Mononuclear cell (primary cell): ENCODE measurements around the gene CARD8. TPM values are rescaled to one million over a fixed set of nuclear protein-coding genes. Genes with fewer than 3 reads are reported as not detected.

Experiments used
- H3K27me3 ChIP-seq: 2 replicates; pipeline ENCODE4 v1.6.0; 2011; ENCODE audit warnings: low read length, control low read depth; ENCODE audit not compliant: insufficient read depth
- H3K4me1 ChIP-seq: 2 replicates; pipeline ENCODE4 v1.5.1; 2011; ENCODE audit warnings: mild to moderate bottlenecking, low read length, control low read depth; ENCODE audit not compliant: insufficient read depth
- H3K4me3 ChIP-seq: 2 replicates; pipeline ENCODE4 v1.5.1; 2011; ENCODE audit warnings: mild to moderate bottlenecking, low read length, moderate library complexity
- H3K9me3 ChIP-seq: 2 replicates; pipeline ENCODE4 v1.5.1; 2011; ENCODE audit warnings: low read depth, mild to moderate bottlenecking, control low read depth, low read length
- total RNA-seq: library from RNA; depleted of rRNA; stranded (reverse); fragments of >200 nt; gene quantifications from one replicate; pipeline ENCODE4 v1.2.3, GENCODE V29; 2012

Gene CARD8
- total RNA-seq, 1 donor, result 46.0 TPM

DNA sequence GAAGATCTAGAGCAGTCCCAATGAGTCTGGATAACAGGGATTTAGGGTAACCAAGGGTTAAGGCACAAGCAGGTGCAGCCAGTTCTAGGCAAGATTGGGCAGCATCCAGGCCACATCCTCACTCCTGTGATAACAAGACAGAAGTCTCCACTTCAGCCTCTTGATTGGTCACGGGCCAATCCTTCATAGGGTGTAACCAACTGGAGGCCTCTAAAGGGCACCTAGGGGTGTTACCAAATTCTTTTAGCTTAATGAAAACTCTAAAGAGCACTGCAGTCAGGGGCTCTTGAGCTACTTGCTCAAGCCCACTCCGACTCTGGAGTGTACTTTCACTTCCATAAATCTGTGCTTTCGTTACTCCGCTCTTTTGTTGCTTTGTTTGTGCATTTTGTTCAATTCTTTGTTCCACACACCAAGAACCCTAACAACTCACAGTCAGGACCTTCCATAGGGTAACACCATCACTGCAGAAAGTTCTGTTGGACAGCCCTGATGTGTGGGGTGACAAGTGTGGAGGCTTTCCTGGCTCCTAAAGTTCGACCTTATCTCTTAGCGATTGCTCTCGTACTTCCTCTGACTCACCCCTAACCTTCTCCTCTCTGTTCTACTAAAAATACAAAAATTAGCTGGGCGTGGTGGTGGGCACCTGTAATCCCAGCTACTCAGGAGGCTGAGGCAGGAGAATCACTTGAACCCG lies 49.2 kb downstream of the CARD8 start:
- Histone ChIP-seq H3K9me3 (no peaks in the 10 kb centered on the region), H3K4me1 (peaks cover 37% of the 10 kb centered on the region), H3K27me3 (no peaks in the 10 kb centered on the region), H3K4me3 (no peak overlapping the region)

DNA sequence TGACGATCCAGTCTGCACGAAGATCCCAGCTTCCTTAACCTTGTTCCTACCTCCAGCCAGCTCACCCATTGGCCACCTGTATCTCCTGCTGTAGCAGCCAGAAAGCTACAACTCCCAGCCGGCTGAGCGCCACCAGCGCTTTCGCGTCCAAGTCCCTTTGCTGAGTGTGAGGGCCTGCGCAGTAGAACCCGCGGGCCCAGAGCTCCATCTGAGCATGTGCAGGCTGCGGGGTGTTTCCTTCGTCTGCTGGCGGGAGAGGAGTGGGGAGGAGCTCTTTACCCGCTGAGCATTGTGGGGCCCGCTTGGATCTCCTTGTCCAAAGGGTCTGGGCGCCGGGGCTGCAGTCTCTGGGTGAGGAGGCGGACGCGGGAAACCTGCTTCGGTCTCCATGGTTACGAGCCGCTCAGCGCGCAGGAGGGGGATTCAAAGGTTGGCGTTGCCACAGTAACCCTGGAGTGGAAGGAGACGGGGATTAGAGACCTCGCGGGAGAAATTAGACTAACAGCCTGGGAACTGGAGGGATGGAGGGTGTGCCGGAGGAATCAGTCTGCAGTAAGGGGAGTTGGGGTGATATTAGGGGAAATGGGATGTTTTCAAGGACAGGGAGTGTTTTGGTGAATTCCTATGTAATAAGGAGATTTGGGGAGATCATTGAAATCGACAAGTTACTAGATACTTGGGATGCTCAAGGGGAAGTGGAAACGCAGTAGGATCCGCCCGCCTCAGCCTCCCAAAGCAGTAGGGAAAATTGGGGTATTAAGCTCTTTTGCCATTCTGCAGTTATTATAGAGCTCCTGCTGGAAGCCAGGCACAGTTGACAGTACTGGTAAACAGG lies 51.7 kb downstream of the CARD8 start:
- H3K27me3 ChIP-seq, result no peaks in the 10 kb centered on the region
- H3K4me3 ChIP-seq, result peak overlapping the region; percentile 65
- no peaks in the 10 kb centered on the region for H3K9me3 ChIP-seq
- peaks cover 37% of the 10 kb centered on the region for H3K4me1 ChIP-seq

DNA sequence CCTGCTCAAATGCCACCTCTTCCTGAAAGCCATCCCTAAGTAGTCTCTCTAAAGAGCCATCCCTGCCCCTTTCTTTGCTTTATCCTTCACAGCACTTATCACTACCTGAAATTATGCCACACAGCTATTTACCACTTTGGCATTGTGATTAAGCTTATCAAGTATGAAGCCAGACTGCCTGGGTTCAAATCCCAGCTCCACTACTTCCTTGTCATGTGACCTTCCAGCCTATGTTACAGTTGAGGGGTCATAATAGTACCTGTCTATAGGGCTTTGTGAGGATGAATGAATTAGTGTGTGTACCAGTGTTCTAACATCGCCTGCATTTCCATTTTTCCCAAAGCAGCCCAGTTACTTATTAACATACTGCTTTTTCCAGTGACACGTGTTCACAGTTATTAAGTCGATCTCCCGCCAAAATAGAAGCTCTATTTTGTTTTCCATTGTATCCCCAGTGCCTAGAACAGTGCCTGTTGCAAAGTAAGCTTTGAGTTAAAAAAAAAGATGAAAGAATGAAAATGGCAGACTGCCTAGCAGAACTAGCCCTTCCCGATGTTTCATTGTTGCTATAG lies 52.4 kb downstream of the CARD8 start:
- no peaks in the 10 kb centered on the region for H3K27me3 ChIP-seq
- no peaks in the 10 kb centered on the region for H3K9me3 ChIP-seq
- peak overlapping the region; percentile 65 for H3K4me3 ChIP-seq
- H3K4me1 ChIP-seq, result peaks cover 37% of the 10 kb centered on the region

DNA sequence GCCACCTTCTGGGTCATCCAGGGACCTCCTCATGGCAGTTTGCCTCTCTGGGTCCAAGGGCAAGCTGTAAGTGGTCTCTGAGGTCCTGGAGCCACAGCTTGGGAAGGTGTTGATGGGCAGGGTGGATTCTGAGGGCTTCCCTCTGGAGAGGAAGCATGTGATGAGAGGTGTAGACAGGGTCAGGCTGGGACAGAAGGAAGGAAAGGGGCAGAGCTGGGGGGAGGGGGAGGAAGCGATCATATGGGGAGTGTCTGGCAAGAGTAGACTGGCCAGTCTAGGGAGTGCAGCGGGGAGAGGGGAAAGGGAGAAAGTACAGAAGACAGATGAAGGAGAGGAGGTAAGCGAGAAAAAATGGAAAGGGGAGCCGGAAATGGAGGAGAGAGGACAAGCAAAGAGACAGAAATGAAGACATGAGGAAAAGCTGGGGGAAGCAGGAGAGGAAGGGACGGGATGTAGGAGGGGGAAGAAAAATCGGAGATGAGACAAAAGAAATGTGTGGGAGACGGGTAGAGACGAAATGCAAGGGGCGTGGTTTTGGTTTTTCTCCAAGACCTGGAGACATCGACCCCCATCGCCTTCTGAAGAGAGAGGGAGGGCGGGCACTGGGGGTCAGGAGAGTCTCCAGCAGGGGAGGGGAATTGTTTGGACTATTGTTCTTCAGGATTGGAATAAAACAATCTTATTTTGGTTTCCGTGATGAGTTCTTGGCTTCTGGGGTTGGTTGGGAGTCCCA lies 58.6 kb downstream of the CARD8 start:
- no peak overlapping the region for H3K4me3 ChIP-seq
- no peaks in the 10 kb centered on the region for H3K9me3 ChIP-seq
- no peaks in the 10 kb centered on the region for H3K27me3 ChIP-seq
- no peaks in the 10 kb centered on the region for H3K4me1 ChIP-seq

DNA sequence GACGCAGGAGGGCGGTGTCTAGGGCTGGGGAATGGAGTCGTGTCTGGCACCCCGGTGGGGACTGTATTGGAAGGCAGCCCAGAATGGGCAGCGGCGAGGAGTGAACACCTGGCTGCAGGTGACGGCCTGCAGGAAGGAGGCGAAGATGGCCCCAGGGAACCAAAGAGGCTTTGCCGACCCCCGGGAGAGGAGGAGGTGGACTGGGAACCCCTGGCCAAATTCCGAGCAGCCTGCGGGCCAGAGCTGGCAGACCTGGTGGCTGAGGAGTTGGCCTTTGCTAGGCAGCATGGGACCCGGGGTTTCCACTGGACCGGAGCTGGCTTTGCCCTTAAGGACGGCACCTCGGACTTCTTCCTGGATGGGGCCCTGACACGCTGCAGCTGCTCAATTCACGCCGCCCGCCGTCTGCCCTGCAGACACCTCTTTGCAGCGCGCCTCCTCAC lies 59.4 kb downstream of the CARD8 start:
- Histone ChIP-seq H3K9me3 (no peaks in the 10 kb centered on the region), H3K4me1 (no peaks in the 10 kb centered on the region), H3K4me3 (no peak overlapping the region), H3K27me3 (no peaks in the 10 kb centered on the region)

DNA sequence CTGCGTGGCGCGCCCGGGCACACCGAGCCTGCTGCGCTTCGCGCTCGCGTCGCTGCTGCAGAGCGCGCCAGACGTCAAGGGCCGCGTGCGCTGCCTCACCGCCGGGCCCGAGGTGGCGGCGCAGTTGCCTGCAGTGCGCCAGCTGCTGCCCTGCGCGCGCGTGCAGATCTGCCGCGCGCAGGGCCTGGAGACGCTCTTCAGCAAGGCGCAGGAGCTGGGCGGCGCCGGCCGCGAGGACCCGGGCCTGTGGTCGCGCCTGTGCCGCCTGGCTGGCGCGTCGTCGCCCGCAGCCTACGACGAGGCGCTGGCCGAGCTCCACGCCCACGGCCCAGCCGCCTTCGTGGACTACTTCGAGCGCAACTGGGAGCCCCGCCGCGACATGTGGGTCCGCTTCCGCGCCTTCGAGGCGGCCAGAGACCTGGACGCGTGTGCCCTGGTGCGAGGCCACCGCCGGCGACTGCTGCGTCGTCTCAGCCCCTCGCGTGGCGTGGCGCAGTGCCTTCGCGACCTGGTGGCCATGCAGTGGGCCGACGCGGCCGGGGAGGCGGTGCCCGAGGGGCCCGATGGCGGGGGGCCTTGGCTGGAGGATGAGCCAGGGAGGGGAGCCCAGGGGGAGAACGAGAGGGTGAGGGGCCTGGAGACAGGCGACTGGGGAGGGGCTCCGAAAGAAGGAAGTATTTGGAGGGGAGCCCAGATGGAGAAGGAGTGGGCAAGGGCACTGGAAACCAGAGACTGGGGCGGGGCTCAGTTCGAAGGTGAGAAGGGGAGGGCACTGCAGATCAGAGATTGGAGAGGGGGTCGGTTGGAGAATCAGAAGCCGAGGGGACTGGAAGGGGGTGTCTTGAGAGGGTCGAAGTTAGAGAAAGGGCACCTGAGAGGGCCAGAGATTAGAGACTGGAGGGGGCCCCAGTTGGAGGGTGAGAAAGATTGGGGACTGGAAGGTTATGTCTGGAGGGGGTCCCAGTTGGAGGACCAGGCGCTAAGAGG lies 60.6 kb downstream of the CARD8 start:
- Histone ChIP-seq H3K9me3 (no peaks in the 10 kb centered on the region), H3K4me1 (no peaks in the 10 kb centered on the region), H3K4me3 (no peak overlapping the region), H3K27me3 (no peaks in the 10 kb centered on the region)

DNA sequence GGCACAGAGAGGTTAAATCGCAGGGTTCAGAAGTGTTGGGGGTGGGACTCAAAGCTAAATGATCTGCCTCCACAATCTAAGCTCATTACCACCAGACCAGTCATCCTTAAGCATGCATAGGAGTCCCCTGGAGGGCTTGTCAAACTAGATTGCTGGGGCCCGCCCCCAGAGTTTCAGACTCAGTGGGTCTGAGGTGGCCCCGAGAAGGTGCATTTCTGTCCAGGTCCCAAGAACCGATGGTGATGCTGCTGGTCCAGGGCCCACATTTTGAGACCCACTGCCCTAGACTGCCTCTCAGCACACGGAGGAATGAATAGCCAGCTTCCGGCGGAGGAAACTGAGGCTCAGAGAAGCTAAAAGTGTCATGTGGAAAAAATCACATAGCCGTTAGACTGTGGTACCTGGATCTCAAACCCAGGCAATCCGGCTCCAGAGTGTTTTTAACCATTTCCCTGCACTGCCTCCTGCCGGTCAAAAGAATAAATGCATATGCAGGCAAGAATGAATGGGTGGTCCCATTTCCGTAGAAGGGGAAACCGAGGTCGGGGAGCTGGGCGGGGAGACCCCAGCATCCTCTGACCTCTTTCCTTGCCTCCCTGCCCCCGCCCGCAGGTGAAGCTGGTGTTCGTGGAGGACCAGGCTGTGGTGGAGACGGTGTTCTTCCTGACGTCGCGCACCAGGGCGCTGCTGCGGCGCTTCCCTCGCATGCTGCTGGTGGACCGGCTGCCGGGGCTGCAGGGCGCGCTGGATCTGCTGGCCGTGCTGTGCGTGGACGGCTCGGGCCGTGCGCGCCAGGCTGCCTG lies 61.5 kb downstream of the CARD8 start:
- Histone ChIP-seq H3K27me3 (no peaks in the 10 kb centered on the region), H3K4me1 (no peaks in the 10 kb centered on the region), H3K9me3 (no peaks in the 10 kb centered on the region), H3K4me3 (no peak overlapping the region)

DNA sequence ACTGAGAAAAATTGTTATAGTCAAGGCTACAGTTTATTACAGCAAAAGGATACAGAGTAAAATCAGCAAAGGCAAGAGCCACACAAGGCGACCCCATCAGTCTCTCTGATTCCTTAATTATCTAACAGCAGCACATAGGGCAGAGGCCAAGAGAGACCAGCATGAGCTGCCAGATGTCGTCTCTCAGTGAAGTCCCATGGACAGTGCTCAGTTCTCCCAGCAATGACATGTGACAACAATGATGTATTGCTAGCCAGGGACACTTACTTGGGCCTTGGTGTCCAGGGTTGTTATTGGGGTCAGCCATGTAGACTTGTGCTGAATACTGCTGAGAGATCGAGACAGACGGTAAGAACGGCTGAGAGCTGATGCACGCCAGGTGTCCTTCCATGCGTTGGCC lies 63.0 kb downstream of the CARD8 start:
- Histone ChIP-seq H3K4me1 (no peaks in the 10 kb centered on the region), H3K9me3 (no peaks in the 10 kb centered on the region), H3K27me3 (no peaks in the 10 kb centered on the region), H3K4me3 (no peak overlapping the region)

DNA sequence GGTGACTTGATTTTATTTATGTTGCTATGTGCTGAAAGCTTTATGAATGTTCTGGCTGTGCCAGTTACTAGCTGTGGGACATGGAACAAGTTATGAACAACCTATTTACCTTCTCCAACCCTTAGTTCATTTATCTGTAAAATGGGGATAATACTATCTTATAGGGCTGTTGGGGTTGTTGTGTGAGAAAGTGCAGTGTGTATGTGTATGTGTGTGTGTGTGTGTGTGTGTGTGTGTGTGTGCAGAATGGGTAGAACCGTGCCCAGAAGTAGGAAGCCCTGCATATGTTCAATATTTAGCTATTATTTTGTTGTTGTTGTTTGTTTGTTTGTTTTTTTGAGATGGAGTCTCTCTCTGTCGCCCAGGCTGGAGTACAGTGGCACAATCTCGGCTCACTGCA lies 64.8 kb downstream of the CARD8 start:
- H3K27me3 ChIP-seq, result no peaks in the 10 kb centered on the region
- H3K9me3 ChIP-seq, result no peaks in the 10 kb centered on the region
- no peak overlapping the region for H3K4me3 ChIP-seq
- H3K4me1 ChIP-seq, result no peaks in the 10 kb centered on the region

DNA sequence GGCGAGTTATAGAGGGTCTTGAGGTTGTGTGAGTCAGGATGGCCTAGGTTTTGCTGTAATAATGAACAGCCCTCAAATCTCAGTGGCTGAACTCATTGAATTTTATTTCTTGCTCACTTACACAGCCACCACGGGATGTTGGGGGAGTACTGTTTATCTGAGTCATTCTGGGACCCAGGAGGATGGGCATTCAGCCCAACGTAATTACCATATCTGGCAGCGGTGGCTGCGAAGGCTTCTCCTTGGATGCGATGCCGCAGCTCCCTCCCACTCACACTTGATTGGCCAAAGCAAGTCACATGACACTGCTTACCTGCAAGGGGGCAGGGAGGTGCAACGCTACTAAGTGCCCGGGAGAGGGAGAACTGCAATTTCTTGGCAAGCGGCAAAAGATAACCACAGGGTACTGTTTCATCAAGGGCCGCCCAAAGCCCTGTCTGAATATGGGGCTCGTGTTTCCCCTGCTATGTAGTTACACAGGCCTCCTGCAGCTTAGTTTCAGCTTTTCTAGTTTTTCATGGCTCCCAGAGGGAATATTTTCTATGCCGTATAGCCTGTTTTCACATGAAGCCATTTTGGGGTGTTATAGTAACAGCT lies 65.3 kb downstream of the CARD8 start:
- Histone ChIP-seq H3K27me3 (no peaks in the 10 kb centered on the region), H3K4me1 (no peaks in the 10 kb centered on the region), H3K4me3 (no peak overlapping the region), H3K9me3 (no peaks in the 10 kb centered on the region)

DNA sequence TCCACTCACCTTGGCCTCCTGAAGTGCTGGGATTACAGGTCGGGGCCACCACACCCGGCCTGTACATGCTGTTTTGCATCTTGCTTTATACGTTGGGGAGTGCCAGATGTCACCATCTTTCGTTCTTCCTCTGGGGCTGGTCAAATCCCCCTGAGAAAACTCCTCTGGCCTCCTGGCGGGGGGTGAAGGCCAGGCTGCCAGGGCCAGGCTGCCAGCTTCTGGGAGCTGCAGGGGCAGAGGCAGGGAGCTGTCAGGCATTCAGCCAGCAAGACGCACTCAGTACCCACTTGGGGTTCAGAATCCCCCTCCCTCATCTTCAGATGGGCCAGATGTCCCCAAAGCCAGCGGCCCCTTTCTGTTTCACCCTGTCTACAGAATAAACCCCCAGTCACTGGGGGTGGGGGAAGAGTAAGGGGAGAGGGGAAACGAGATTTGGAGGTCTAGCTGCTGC lies 69.1 kb downstream of the CARD8 start:
- H3K4me1 ChIP-seq, result no peaks in the 10 kb centered on the region
- H3K9me3 ChIP-seq, result peaks cover 5% of the 10 kb centered on the region
- no peaks in the 10 kb centered on the region for H3K27me3 ChIP-seq
- H3K4me3 ChIP-seq, result no peak overlapping the region

DNA sequence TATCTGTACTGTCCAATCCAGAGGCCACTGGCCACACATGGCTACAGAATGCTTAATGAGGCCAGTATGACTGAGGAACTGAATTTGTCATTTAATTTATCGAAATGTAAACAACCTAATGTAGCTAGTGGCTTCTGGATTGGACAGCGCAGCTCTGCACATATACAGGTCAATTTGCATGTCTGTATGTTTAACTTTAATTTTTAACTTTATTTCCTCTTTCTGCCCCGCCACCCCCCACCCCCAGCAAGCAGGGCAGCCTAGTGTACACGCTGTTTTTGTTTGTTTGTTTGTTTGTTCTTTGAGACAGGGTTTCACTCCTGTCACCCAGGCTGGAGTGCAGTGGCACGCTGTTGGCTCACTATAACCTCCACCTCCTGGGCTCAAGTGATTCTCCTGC lies 69.7 kb downstream of the CARD8 start:
- peaks cover 9% of the 10 kb centered on the region for H3K9me3 ChIP-seq
- H3K27me3 ChIP-seq, result no peaks in the 10 kb centered on the region
- H3K4me1 ChIP-seq, result no peaks in the 10 kb centered on the region
- no peak overlapping the region for H3K4me3 ChIP-seq

DNA sequence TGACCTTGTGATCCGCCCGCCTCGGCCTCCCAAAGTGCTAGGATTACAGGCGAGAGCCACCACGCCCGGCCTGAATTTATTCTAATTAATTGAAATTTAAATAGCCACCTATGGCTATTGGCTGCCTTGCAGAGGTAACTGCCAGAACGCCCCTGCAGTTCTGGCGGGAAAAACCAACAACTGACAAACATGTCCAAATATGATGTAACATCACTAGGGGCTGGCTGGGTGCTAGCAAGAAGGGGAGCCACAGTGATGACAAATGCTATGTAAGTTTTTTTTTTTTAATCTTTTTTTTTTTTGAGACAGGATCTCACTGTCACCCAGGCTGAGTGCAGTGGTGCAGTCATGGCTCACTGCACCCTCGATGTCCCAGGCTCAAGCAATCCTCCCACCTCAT lies 72.4 kb downstream of the CARD8 start:
- Histone ChIP-seq H3K4me3 (no peak overlapping the region), H3K27me3 (no peaks in the 10 kb centered on the region), H3K9me3 (peaks cover 9% of the 10 kb centered on the region), H3K4me1 (no peaks in the 10 kb centered on the region)
